ENCODE measurements around the gene PSME3. TPM values are rescaled to one million over a fixed set of nuclear protein-coding genes. Genes with fewer than 3 reads are reported as not detected.

The PSME3 gene
- total and polyA plus RNA-seq, 2 of the 13 experiments (the other 11 are each of a cell fraction or from before 2014, with no cell fraction given), result 66.3 to 135 TPM

GRCh38 chr17:42886283-42887176 lies 53.3 kb downstream of the PSME3 start (continued):
- TF ChIP-seq ZFP41 (CRISPR knock-in tag; IDR thresholded peaks at IDR 0.05; ENCODE audit: borderline replicate concordance), result peak; percentile 59; the same call in 1 of the 2 replicates
- TF ChIP-seq ASH2L (IDR thresholded peaks at IDR 0.05; ENCODE audit: insufficient read length, low read depth, low read length), result peak; percentile 84
- no peak; the same call in 1 of the 2 replicates for TF ChIP-seq ZNF724P (CRISPR knock-in tag; IDR thresholded peaks at IDR 0.05; ENCODE audit: borderline replicate concordance)
- no peak for TF ChIP-seq HES4 (CRISPR knock-in tag; IDR thresholded peaks at IDR 0.05; ENCODE audit: borderline replicate concordance)
- TF ChIP-seq KDM6A (CRISPR knock-in tag; IDR thresholded peaks at IDR 0.05; ENCODE audit: low read depth), result peak; percentile 71
- peak; percentile 100 for TF ChIP-seq RXRB (CRISPR knock-in tag; IDR thresholded peaks at IDR 0.05; ENCODE audit: borderline replicate concordance)
- TF ChIP-seq FOXM1 (CRISPR knock-in tag; IDR thresholded peaks at IDR 0.05), result no peak
- TF ChIP-seq KLF15 (CRISPR knock-in tag; IDR thresholded peaks at IDR 0.05; ENCODE audit: borderline replicate concordance), result no peak
- TF ChIP-seq BCL6 (CRISPR knock-in tag; IDR thresholded peaks at IDR 0.05), result peak; percentile 85
- TF ChIP-seq GMEB1 (CRISPR knock-in tag; IDR thresholded peaks at IDR 0.05; ENCODE audit: borderline replicate concordance), result no peak; the same call in 1 of the 2 replicates
- TF ChIP-seq GLMP (CRISPR knock-in tag; IDR thresholded peaks at IDR 0.05; ENCODE audit: borderline replicate concordance), result no peak
- TF ChIP-seq REPIN1 (CRISPR knock-in tag; IDR thresholded peaks at IDR 0.05; ENCODE audit: borderline replicate concordance, low read depth), result peak; percentile 34; the same call in 1 of the 2 replicates
- TF ChIP-seq MTF2 (CRISPR knock-in tag; IDR thresholded peaks at IDR 0.05; ENCODE audit: borderline replicate concordance), result no peak
- TF ChIP-seq ATF5 (CRISPR knock-in tag; IDR thresholded peaks at IDR 0.05; ENCODE audit: low read depth), result 0 out of 2 replicates have a peak, but pooled peaks have one; percentile 73
- peak; percentile 76 for TF ChIP-seq JUND (CRISPR knock-in tag; IDR thresholded peaks at IDR 0.05)
- TF ChIP-seq HINFP (CRISPR knock-in tag; IDR thresholded peaks at IDR 0.05; ENCODE audit: low read depth), result peak; percentile 92
- TF ChIP-seq ZNF512B (CRISPR knock-in tag; IDR thresholded peaks at IDR 0.05; ENCODE audit: borderline replicate concordance), result peak; percentile 92; the same call in 1 of the 2 replicates
- no peak; the same call in 1 of the 2 replicates for TF ChIP-seq ZNF780A (CRISPR knock-in tag; IDR thresholded peaks at IDR 0.05)
- no peak for TF ChIP-seq ZNF337 (CRISPR knock-in tag; IDR thresholded peaks at IDR 0.05; ENCODE audit: borderline replicate concordance, low read depth)
- peak; percentile 55; the same call in 1 of the 2 replicates for TF ChIP-seq DMAP1 (CRISPR knock-in tag; IDR thresholded peaks at IDR 0.05)

Measured in HepG2 (cell line).